DOHH2 (cell line): ENCODE measurements around the gene UPK3A.

ENCODE experiments used
- CTCF ChIP-seq: fragments of 200-600 bp; sonication (generic); IDR thresholded peaks from one replicate; pipeline ENCODE4 v1.5.1; 2014; ENCODE audit warnings: antibody characterized with exemption, mild to moderate bottlenecking, low read depth, low read length; ENCODE audit not compliant: poor library complexity, severe bottlenecking
- EZH2phosphoT487 ChIP-seq: fragments of 200-600 bp; sonication (generic); IDR thresholded peaks from 2 replicates; pipeline ENCODE4 v1.6.1; 2017; ENCODE audit warnings: borderline replicate concordance, mild to moderate bottlenecking, antibody characterized with exemption, low read length, moderate library complexity, mixed read lengths

GRCh38 chr22:45320357-45320976 lies 35.7 kb downstream of the UPK3A start:
- TF ChIP-seq CTCF (no peak), EZH2phosphoT487 (no peak)
